Hypothalamus (tissue), 51 donors: ENCODE results near the gene LPO.

Source experiments
- DNase-seq, 51 donors: peaks; one replicate each; lab custom pipeline; 2025; lab: John Stamatoyannopoulos, UW

Gene LPO

DNA sequence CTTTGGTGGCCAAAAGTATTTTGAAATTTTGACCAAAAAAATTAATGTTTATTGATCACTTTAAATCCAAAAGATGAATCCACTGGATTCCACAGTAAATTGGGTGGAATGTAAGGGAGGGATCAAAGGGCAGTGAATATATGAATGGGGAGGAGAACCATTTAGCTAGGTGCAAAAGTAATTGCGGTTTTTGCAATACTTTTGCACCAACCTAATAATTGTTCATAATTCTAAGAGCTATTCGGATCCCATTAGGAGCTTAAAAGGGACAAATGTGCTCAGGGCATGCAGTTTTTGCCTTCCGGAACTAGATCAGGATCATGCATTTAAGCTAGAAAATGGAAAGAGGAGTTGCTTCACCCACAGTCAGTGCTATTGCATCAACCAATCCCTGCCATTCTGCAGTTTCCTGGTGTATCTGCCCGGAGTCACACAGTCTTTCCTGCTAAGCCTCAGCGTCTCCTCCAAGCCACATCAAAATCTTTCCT lies at the start of gene LPO:
Gene LPO (plus strand): TSS at position 438 of the 488 bp plus-strand sequence. CDS start 4,396 bp downstream, outside the sequence.
- DNase-seq, result no peak

GRCh38 chr17:58189436-58190146 lies 48.8 kb upstream of the LPO start:
- DNase-seq, result peak in 5 of 51 donors; percentile 2 to 50 (median 10)

DNA sequence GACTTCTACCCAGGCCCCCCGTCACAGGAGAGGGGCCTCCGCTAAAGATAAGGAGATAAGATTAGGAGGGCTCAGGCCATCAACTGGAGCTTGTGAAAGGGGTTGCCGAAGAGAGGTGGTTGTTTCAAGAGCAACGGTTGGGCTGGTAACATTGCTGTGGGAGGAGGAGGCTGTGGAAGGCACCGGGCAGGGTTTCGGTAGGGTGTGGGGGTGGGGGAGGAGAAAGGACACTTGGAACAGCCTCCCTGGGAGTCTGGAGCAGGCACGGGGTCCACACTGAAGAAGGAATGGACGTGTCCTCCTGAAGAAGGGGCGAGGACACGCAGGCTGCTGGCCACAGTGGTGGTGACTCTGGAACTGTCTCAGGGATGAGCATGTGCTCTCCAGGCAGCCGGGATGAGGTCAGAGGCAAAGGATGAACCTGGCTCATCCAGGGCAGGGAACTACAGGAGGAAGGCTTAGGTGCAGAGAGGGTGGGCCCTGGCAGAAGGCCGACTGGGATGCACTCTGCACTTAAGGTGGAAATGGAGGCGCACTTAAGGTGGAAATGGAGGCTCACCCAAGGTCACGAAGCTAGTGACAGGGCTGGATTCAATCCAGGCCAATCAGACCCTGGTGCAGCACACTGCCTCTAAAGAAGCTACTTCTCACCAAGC lies 47.0 kb upstream of the LPO start:
- no peak for DNase-seq

DNA sequence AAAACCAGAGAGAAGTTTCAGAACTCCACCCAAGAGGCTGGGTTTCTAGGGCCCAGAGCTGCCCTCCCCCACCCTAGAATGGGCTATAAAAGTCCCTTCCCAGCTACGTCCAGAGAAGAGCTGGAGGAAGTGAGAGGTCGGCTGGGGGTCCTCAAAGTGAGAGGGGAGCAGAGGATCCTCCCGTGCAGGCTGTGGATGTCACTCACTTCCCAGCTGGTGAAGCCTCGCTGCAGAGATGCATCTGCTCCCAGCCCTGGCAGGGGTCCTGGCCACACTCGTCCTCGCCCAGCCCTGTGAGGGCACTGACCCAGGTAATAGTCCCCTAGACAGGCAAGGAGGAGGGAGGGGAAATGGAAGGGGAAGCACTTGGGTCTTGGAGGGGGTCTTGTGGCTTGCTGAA lies 45.8 kb upstream of the LPO start, which contains the start of gene EPX:
Gene EPX (plus strand): TSS at position 115 of the 400 bp plus-strand sequence. CDS start 121 bp downstream, at position 236.
- no peak for DNase-seq

- no peak for DNase-seq
Observed at GRCh38 chr17:58193641-58194255, 44.6 kb upstream of the LPO start.

DNA sequence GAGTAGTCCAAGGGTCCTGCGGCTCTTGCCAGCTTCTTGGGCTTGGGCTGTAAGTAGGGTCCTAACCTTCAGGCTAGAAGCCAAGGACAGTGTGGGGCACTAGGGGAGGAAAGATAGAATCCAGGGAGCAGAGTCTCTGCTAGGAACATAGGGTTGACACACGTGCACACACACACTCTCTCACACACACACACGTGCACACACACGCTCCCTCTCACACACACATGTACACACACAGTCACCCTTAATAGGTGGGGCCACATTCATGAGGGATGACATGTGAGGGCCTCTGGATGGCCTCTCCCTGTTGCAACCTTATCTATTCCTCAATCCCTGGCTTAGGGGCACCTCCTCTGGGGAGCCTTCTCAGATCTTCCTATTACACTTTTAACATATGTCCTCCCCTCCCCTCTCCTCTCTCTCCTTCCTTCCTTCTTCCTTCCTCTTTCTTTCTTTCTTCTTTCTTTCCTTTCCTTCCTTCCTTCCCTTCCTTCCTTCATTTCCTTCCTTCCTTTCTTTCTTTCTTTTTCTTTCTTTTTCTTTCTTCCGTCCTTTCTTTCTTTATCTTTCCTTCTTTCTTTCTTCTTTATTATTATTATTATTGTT lies 42.8 kb upstream of the LPO start:
- DNase-seq, result no peak

DNA sequence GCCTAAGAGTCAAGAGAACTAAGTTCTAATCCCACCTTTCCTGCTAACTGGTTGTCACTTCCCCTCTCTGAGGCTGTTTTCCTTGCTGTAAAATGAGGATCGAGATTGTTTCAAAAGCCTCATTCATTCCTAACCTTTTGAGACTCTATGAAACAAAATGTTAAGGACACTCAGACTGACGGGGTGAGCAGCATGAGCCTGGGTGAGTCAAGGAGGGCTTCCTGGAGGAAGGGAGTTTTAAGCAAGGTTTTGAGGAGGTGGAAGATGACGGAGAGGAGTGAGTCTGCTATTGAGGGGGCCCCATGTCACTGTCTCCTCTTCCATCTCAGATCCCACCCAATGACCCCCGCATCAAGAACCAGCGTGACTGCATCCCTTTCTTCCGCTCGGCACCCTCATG lies 41.8 kb upstream of the LPO start:
- DNase-seq, result no peak

DNA sequence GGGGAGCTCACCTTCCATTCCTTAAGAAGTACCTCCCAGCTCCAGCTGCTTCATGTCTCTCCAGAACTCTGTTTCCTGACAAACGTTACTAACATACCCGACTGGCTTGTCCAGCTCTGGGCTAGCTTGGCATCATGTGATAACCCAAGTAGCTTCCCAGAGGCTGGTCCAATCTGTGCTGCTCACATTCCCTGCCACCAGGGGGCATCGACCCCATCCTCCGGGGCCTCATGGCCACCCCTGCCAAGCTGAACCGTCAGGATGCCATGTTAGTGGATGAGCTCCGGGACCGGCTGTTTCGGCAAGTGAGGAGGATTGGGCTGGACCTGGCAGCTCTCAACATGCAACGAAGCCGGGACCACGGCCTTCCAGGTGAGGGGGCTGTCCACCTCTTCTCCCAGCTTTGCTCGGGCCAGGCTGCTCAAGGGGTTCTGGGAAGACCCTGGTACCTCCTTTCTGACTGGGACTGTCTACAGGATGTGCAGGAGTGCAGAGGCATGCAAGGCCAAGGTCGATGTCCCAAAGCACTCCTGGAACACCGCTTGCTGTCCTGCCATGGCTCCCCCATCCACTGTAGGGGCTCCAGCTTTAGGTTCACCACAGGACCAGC lies 38.3 kb upstream of the LPO start:
- DNase-seq, result peak in 13 of 51 donors; percentile 2 to 29 (median 12)

GRCh38 chr17:58202859-58203258 lies 35.5 kb upstream of the LPO start:
- no peak for DNase-seq

GRCh38 chr17:58204796-58205195 lies 33.6 kb upstream of the LPO start:
- DNase-seq, result no peak

DNA sequence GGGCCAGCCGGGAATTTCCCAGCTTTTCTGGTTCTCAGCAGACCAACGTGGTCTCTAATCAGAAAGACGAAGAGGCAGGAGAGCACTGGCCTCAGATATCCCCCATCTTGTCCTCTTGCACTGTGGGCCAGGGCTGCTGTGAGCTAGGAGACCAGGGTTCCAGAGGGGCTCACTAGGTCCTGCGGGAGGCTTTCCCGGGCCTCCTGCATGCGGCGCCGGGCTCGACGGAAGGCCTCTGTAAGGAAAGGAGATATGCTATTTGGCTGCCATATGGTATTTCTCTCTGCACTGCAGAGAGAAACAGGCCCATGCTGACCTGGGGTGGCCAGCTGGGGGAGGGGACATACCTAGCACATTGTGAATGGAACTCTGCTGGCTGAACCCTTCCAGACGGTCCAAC lies 32.4 kb upstream of the LPO start:
- no peak for DNase-seq

DNA sequence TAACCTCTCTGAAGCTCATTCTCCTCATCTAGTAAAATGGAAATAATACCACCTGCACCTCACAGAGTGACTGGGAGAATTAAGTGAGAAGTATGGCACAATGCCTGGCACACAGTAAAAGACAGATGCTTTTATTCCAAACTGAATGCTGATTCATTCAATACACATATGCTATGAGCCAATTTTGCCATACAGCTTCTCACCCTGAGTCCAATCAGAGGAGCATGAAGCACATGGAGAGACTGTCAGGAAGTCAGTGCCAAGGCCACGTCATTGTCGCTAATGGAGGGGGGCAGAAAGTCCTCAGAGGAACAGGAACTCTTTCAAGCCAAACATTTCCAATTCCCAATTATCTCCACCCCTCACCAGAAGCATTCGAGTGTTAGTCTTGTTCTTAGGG lies 30.9 kb upstream of the LPO start:
- no peak for DNase-seq

DNA sequence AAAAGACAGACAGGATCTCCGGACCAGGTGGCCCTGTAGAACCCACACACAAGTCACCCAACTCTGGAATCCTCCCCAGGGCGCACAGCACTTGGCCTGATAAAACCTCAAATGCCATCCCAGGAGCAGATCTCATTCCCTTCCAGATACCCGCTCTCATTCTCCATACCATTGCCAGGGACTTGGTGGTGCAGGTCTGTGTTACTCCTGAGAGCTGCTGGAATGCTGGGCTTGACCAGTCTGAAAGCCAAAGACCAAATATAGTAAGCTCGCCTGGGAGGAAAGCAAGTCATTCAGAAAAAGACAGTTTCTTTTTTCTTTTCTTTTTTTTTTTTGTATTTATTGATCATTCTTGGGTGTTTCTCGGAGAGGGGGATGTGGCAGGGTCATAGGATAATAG lies 30.0 kb upstream of the LPO start:
- no peak for DNase-seq

GRCh38 chr17:58210922-58211321 lies 27.5 kb upstream of the LPO start:
- no peak for DNase-seq

- no peak for DNase-seq
Observed at GRCh38 chr17:58215685-58216084, 22.7 kb upstream of the LPO start.

- DNase-seq, result no peak
Observed at GRCh38 chr17:58217766-58218165, 20.6 kb upstream of the LPO start.

- peak; percentile 48 to 98 (median 90) for DNase-seq
Observed at GRCh38 chr17:58219007-58219788, 19.2 kb upstream of the LPO start, which contains the start of gene MKS1. TSS of gene MKS1 (minus strand) at chr17:58219255. CDS start at chr17:58219230, 25 bp downstream.

GRCh38 chr17:58219789-58220183 lies 18.6 kb upstream of the LPO start:
- DNase-seq, result peak in 1 of 51 donors; percentile 1

- DNase-seq, result no peak
Observed at GRCh38 chr17:58224315-58224714, 14.1 kb upstream of the LPO start.

GRCh38 chr17:58227733-58228132 lies 10.7 kb upstream of the LPO start:
- no peak for DNase-seq
